HCT116 (cell line): Measurements from ENCODE around the gene TCP11. TPM values are rescaled to one million over a fixed set of nuclear protein-coding genes. Genes with fewer than 3 reads are reported as not detected.

Experiments
- ATAC-seq: fragments of 200-7000 bp; cut with Tn5 transposase; 2 replicates; pipeline ENCODE4 v1.9.1; 2020; ENCODE audit warnings: mild to moderate bottlenecking, moderate library complexity
- BruUV-seq: library from RNA; stranded (reverse); fragments of 400-500 nt; replicated peaks from 2 replicates; lab custom pipeline; 2021; lab: Mats Ljungman, UMichigan
- CTCF ChIA-PET: fragments of 300-600 bp; sonication (Branson Sonifier 250); formaldehyde crosslinking; loops from one replicate; lab custom pipeline; 2021; ENCODE audit warnings: antibody characterized with exemption; lab: Charles Lee
- POLR2A ChIA-PET: fragments of 300-600, 350-600 bp; sonication (Branson Sonifier 250); formaldehyde crosslinking; loops from one replicate; lab custom pipeline; 2021; ENCODE audit warnings: antibody characterized with exemption; lab: Charles Lee
- RAD21 ChIA-PET, 2 experiments: fragments of 300-600 bp; sonication (Branson Sonifier 250); formaldehyde crosslinking; loops; one replicate each; lab custom pipeline; 2023; ENCODE audit warnings: low total read pairs in 2 of 2; ENCODE audit not compliant: uncharacterized antibody in 2 of 2, unreplicated experiment in 2 of 2, low non-redundant PET in 1 of 2; lab: Charles Lee
- DNase-seq: peaks from one replicate; pipeline ENCODE4 v3.0.0-alpha.2; 2010; ENCODE audit warnings: low read depth, low spot score
- H2AFZ ChIP-seq: fragments of 200-600 bp; shearing (Covaris generic), sonication (generic); 2 replicates; pipeline ENCODE4 v1.6.1; 2017; ENCODE audit warnings: low read depth, mixed run types, mixed read lengths, antibody characterized with exemption, low read length; ENCODE audit not compliant: poor library complexity, severe bottlenecking
- H3K27ac ChIP-seq: 2 replicates; pipeline ENCODE4 v1.5.1; 2012; ENCODE audit warnings: low read depth, low read length
- H3K27me3 ChIP-seq: fragments of 200-600 bp; sonication (generic); 2 replicates; pipeline ENCODE4 v1.6.1; 2016; ENCODE audit warnings: mixed run types, low read length, mixed read lengths; ENCODE audit not compliant: insufficient read depth
- H3K36me3 ChIP-seq, 2 experiments: fragments of 200-500 bp in 1 of 2; fragments of 200-600 bp in 1 of 2; sonication (Bioruptor generic) in 1 of 2; sonication (generic) in 1 of 2; 2 replicates each; pipeline versions ENCODE4 v1.5.1 to v1.6.1; 2014 to 2016; ENCODE audit warnings: low read length in 2 of 2, inconsistent platforms in 1 of 2, mixed read lengths in 1 of 2, mixed run types in 1 of 2; ENCODE audit not compliant: insufficient read depth in 2 of 2, control insufficient read depth in 1 of 2
- H3K4me1 ChIP-seq, 2 experiments: fragments of 200-600 bp in 1 of 2; sonication (generic) in 1 of 2; 2 replicates each; pipeline versions ENCODE4 v1.5.1 to v1.6.1; 2012 to 2017; ENCODE audit warnings: low read length in 2 of 2, inconsistent platforms in 1 of 2, mild to moderate bottlenecking in 1 of 2, mixed read lengths in 1 of 2, mixed run types in 1 of 2, moderate library complexity in 1 of 2; ENCODE audit not compliant: insufficient read depth in 2 of 2, control insufficient read depth in 1 of 2
- H3K4me2 ChIP-seq: fragments of 200-600 bp; sonication (generic); 2 replicates; pipeline ENCODE4 v1.6.1; 2017; ENCODE audit warnings: mixed run types, low read length, mixed read lengths
- H3K4me3 ChIP-seq, 2 experiments: fragments of 200-600 bp in 1 of 2; sonication (generic) in 1 of 2; replicated peaks in 1 of 2; 2 replicates each; pipeline ENCODE4 v1.5.1; 2011 to 2016; ENCODE audit warnings: low read length in 2 of 2, control low read depth in 1 of 2, low read depth in 1 of 2, mild to moderate bottlenecking in 1 of 2, mixed read lengths in 1 of 2, mixed run types in 1 of 2
- H3K79me2 ChIP-seq: fragments of 200-600 bp; sonication (generic); 2 replicates; pipeline ENCODE4 v1.6.1; 2017; ENCODE audit warnings: mild to moderate bottlenecking, mixed run types, low read length, moderate library complexity, mixed read lengths; ENCODE audit not compliant: insufficient read depth
- H3K9ac ChIP-seq: fragments of 200-600 bp; sonication (generic); 2 replicates; pipeline ENCODE4 v1.6.1; 2016; ENCODE audit warnings: low read length, mixed read lengths
- H3K9me2 ChIP-seq: fragments of 200-600 bp; sonication (generic), shearing (Covaris generic); 2 replicates; pipeline ENCODE4 v1.6.1; 2017; ENCODE audit warnings: mixed run types, mild to moderate bottlenecking, moderate library complexity; ENCODE audit not compliant: insufficient read depth
- H3K9me3 ChIP-seq, 2 experiments: fragments of 200-500 bp in 1 of 2; fragments of 200-600 bp in 1 of 2; sonication (Bioruptor generic) in 1 of 2; sonication (generic) in 1 of 2; 2 replicates each; pipeline ENCODE4 v1.6.1; 2014 to 2017; ENCODE audit warnings: low read length in 2 of 2, mixed read lengths in 2 of 2, inconsistent platforms in 1 of 2, low read depth in 1 of 2, mild to moderate bottlenecking in 1 of 2, mixed run types in 1 of 2, moderate library complexity in 1 of 2; ENCODE audit not compliant: control insufficient read depth in 1 of 2, insufficient read depth in 1 of 2
- H4K20me1 ChIP-seq: fragments of 200-600 bp; sonication (generic), shearing (Covaris generic); 2 replicates; pipeline ENCODE4 v1.6.1; 2017; ENCODE audit warnings: mixed run types, mild to moderate bottlenecking, moderate library complexity; ENCODE audit not compliant: insufficient read depth
- CBX3 ChIP-seq: IDR thresholded peaks from 2 replicates; pipeline ENCODE4 v1.6.1; 2012; ENCODE audit warnings: low read depth
- CEBPB ChIP-seq: IDR thresholded peaks from 2 replicates; pipeline ENCODE4 v1.6.1; 2012; ENCODE audit warnings: low read depth
- EZH2 ChIP-seq: fragments of 200-600 bp; sonication (generic); IDR thresholded peaks from 2 replicates; pipeline ENCODE4 v1.6.1; 2017; ENCODE audit warnings: antibody characterized with exemption, mixed run types
- EZH2phosphoT487 ChIP-seq: fragments of 200-600 bp; IDR thresholded peaks from 2 replicates; pipeline ENCODE4 v1.6.1; 2018; ENCODE audit warnings: antibody characterized with exemption, borderline replicate concordance
- FOSL1 ChIP-seq: IDR thresholded peaks from 2 replicates; pipeline ENCODE4 v1.6.1; 2012; ENCODE audit warnings: low read depth
- JUND ChIP-seq: IDR thresholded peaks from 2 replicates; pipeline ENCODE4 v1.6.1; 2012
- POLR2A ChIP-seq: IDR thresholded peaks from 2 replicates; pipeline ENCODE4 v1.7.0; 2011; ENCODE audit warnings: borderline replicate concordance; ENCODE audit not compliant: insufficient read depth, insufficient read length; ENCODE audit errors: extremely low read depth
- POLR2AphosphoS5 ChIP-seq: IDR thresholded peaks from 2 replicates; pipeline ENCODE4 v1.6.1; 2011; ENCODE audit warnings: mild to moderate bottlenecking, low read depth, low read length, moderate library complexity
- SIN3A ChIP-seq: IDR thresholded peaks from 2 replicates; pipeline ENCODE4 v1.6.1; 2012; ENCODE audit warnings: low read depth
- SRF ChIP-seq: IDR thresholded peaks from 2 replicates; pipeline ENCODE4 v1.6.1; 2012; ENCODE audit warnings: low read depth
- YY1 ChIP-seq: IDR thresholded peaks from 2 replicates; pipeline ENCODE4 v1.6.1; 2011; ENCODE audit warnings: low read length, low read depth, moderate library complexity, mild to moderate bottlenecking; ENCODE audit not compliant: insufficient replicate concordance; ENCODE audit errors: extremely low read depth
- ZFX ChIP-seq: fragments of 450-650 bp; IDR thresholded peaks from 2 replicates; pipeline ENCODE4 v1.6.1; 2017
- intact Hi-C: fragments of 100-400 bp; cut with micrococcal nuclease; formaldehyde crosslinking; loops from 2 replicates; pipeline ENCODE4 v1.10.0; 2022
- total RNA-seq: library from RNA; stranded (reverse); gene quantifications from one replicate; pipeline ENCODE4 v1.2.1, GENCODE V29; 2021; ENCODE audit not compliant: unreplicated experiment
- TF ChIP-seq, protein P1 (sequence below): IDR thresholded peaks from 2 replicates; pipeline ENCODE4 v1.6.1; 2012; ENCODE audit warnings: low read depth
- TF ChIP-seq, protein P2 (sequence below): IDR thresholded peaks from 2 replicates; pipeline ENCODE4 v1.6.1; 2012
- TF ChIP-seq, protein P3 (sequence below): IDR thresholded peaks from 2 replicates; pipeline ENCODE4 v1.6.1; 2011; ENCODE audit warnings: mild to moderate bottlenecking, low read length, moderate library complexity; ENCODE audit not compliant: insufficient replicate concordance; ENCODE audit errors: extremely low read depth

Gene TCP11
- total RNA-seq, 1 experiment from 2014 or later: not detected

DNA sequence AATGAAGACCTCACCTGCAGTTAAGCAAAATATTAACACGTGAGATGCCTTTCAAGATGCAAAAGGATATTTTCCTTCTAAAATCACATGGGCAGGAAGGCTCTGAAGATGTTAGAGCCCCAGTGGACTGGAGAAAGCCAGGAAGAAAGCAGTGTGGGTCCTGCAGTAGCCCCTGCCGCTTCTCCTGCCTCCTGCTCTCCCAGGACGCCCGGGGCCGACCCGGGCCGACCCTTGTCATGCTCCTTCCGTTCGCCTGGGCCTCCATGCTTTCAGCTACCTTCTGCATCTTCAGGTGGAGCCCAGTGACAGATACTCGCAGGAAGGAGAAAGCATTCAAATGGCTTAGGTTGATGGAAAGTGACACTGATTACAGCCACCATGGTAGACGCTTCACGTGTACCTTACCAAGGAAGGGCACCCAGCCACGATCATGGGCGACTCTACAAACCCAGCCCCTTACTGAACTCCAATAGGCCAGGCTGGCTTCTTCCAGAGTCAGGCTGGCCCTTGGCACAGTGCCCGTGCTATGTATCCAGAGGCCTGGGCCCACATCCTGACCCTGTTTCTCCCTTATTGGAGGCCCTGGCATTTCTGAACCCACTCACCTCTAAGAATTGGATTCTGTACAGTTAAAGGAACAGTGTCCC is 69.0 kb downstream of the TCP11 start:
- H3K9me2 ChIP-seq: no peaks in the 10 kb centered on the region
- H3K79me2 ChIP-seq: no peaks in the 10 kb centered on the region
- H3K9ac ChIP-seq: no peak overlapping the region
- no peak for DNase-seq
- RAD21 ChIA-PET: no interaction called here
- no peaks in the 10 kb centered on the region; a peak in 1 of 4 replicates for H3K36me3 ChIP-seq
- H3K9me3 ChIP-seq: no peaks in the 10 kb centered on the region
- no peaks in the 10 kb centered on the region for H4K20me1 ChIP-seq
- H3K27me3 ChIP-seq: no peaks in the 10 kb centered on the region
- POLR2A ChIA-PET: no interaction called here
- no peak for TF ChIP-seq JUND
- TF ChIP-seq SRF: no peak
- no peak for TF ChIP-seq CEBPB
- TF ChIP-seq SIN3A: no peak
- TF ChIP-seq YY1: no peak
- TF ChIP-seq, protein P1, sequence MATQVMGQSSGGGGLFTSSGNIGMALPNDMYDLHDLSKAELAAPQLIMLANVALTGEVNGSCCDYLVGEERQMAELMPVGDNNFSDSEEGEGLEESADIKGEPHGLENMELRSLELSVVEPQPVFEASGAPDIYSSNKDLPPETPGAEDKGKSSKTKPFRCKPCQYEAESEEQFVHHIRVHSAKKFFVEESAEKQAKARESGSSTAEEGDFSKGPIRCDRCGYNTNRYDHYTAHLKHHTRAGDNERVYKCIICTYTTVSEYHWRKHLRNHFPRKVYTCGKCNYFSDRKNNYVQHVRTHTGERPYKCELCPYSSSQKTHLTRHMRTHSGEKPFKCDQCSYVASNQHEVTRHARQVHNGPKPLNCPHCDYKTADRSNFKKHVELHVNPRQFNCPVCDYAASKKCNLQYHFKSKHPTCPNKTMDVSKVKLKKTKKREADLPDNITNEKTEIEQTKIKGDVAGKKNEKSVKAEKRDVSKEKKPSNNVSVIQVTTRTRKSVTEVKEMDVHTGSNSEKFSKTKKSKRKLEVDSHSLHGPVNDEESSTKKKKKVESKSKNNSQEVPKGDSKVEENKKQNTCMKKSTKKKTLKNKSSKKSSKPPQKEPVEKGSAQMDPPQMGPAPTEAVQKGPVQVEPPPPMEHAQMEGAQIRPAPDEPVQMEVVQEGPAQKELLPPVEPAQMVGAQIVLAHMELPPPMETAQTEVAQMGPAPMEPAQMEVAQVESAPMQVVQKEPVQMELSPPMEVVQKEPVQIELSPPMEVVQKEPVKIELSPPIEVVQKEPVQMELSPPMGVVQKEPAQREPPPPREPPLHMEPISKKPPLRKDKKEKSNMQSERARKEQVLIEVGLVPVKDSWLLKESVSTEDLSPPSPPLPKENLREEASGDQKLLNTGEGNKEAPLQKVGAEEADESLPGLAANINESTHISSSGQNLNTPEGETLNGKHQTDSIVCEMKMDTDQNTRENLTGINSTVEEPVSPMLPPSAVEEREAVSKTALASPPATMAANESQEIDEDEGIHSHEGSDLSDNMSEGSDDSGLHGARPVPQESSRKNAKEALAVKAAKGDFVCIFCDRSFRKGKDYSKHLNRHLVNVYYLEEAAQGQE: no peak
- TF ChIP-seq, protein P2, sequence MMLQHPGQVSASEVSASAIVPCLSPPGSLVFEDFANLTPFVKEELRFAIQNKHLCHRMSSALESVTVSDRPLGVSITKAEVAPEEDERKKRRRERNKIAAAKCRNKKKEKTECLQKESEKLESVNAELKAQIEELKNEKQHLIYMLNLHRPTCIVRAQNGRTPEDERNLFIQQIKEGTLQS: no peak
- TF ChIP-seq POLR2A: no peak
- TF ChIP-seq CBX3: no peak
- TF ChIP-seq ZFX: no peak
- no peak for TF ChIP-seq EZH2
- TF ChIP-seq FOSL1: no peak
- TF ChIP-seq, protein P3, sequence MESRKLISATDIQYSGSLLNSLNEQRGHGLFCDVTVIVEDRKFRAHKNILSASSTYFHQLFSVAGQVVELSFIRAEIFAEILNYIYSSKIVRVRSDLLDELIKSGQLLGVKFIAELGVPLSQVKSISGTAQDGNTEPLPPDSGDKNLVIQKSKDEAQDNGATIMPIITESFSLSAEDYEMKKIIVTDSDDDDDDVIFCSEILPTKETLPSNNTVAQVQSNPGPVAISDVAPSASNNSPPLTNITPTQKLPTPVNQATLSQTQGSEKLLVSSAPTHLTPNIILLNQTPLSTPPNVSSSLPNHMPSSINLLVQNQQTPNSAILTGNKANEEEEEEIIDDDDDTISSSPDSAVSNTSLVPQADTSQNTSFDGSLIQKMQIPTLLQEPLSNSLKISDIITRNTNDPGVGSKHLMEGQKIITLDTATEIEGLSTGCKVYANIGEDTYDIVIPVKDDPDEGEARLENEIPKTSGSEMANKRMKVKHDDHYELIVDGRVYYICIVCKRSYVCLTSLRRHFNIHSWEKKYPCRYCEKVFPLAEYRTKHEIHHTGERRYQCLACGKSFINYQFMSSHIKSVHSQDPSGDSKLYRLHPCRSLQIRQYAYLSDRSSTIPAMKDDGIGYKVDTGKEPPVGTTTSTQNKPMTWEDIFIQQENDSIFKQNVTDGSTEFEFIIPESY: no peak
- TF ChIP-seq EZH2phosphoT487: no peak
- no peak for TF ChIP-seq POLR2AphosphoS5
- TF ChIP-seq, all 23 proteins: peak for 0
- Histone ChIP-seq H3K4me3 (no peak overlapping the region), H3K4me2 (no peak overlapping the region), H2AFZ (no peak overlapping the region), H3K4me1 (no peaks in the 10 kb centered on the region), H3K27ac (no peak overlapping the region)
- no peak for ATAC-seq
- CTCF ChIA-PET: no interaction called here
- intact Hi-C loops: no loop called here
- BruUV-seq: no TSS peak
